CD4-positive, alpha-beta T cell treated with Interleukin-17A for 1 hour (primary cell): ENCODE data around the gene CLPSL1.
"Not testable (repeated sequence)": the region's sequence is repeated elsewhere in the genome, so short reads cannot be mapped to it uniquely, and the experiment has no call there.

Source experiments
- DNase-seq: peaks from one replicate; pipeline ENCODE4 v3.0.0-alpha.2; 2020

CLPSL1 gene, protein sequence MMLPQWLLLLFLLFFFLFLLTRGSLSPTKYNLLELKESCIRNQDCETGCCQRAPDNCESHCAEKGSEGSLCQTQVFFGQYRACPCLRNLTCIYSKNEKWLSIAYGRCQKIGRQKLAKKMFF

DNA sequence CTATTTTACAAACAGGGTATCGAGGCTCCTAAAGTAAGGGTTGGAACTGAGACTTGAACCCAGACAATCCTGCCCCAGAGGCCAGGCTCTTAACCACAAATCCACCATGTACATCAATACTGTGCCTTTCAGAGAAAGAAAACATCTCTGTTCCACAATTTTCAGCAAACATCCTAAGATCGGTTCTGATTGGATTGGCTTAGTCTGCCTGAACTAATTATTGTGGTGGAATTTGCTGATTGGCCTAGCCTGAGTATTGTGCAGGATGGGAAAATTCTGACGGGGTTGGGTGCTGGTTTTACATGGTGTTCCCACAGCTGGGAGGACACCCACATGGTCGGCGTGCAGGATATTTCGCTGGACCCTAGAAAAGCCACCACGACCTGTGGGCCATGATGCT lies at the start of gene CLPSL1:
CLPSL1 (plus strand) TSS at position 301 of the 400 bp plus-strand sequence; CDS start at position 393, 92 bp downstream.
- no peak for DNase-seq

DNA sequence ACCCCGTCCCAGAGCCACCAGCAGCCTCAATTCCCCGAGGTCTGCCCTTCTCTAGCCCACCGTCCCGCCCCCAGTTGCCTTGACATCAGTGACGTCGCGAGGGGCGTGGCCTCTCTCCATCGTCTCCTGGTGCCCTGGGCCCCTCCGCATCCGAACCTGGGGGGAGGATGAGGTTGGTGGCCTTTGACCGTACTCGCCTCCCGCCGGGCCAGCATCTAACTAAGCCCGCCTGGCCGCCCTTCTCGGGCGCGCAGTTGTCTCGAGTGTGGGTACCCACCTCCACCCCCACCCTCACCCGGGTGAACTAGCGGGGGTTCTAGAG lies 49.4 kb upstream of the CLPSL1 start:
- DNase-seq: peak; percentile 94

DNA sequence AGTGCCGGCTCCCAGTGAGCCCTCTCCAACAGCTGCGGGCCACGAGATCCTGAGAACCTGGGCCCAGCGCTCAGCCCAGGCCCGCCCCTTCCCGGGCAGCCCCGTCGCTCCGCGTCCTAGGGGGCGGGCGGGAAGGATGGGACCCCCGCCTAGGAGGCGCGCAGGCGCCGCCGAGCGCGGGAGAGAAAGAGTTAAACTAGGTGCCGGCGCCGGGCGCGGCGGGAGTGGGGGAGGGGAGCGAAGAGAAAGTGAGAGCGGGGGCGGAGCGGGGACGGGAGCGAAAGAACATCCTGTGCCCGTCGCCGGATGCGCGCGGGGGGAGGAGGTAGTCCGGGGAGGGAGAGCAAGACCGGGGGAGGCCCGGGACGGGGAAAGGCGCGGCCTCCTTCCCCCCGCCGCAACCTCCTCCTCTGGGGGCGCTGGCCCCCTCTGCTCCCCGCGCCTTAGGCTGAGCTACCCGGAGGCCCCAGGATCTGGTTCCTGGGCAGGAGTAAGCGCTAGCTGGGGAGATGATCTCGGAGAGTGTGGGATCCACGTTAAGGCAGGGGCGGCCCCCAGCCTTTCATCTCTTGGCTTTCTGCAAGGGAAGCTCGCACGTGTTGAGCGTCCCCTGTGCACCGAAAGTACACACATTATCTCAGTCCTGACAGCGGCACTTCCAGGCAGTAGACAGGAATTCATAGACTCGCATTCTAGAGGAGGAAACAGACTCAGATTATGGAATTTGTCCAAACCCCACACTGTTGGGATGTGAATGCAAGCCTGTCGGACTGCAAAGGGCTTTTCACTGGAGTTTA lies 48.9 kb upstream of the CLPSL1 start:
- peak; percentile 93 for DNase-seq

DNA sequence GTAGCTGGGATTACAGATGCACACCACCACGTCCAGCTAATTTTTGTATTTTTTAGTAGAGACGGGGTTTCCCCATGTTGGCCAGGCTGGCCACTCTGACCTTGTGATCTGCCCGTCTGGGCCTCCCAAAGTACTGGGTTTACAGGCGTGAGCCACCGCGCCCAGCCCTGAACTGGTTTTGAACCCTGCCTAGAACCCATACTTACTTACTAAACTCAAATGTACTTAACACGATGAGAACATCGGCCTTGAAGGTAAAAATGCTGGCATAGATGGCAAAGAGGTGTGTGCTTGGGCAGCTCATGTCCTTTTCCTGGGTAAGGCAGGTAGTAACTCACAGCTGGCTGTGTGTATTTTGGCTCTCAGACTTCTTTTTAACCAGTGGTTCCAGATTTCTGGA lies 47.2 kb upstream of the CLPSL1 start:
- no peak for DNase-seq

DNA sequence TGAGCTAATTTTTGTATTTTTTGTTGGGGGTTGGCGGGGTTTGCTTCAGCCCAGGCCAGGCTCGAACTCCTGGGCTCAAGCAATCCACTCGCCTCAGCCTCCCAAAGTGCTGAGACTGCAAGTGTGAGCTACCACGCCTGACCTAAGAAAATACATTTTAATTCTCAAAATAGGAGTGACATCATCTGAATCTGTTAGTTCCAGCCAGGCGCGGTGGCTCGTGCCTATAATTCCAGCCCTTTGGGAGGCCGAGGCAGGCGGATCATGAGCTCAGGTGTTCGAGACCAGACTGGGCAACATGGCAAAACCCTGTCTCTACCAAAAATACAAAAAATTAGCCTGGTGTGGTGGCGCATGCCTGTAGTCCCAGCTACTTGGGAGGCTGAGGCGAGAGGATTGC lies 46.5 kb upstream of the CLPSL1 start:
- DNase-seq: not testable (repeated sequence)

DNA sequence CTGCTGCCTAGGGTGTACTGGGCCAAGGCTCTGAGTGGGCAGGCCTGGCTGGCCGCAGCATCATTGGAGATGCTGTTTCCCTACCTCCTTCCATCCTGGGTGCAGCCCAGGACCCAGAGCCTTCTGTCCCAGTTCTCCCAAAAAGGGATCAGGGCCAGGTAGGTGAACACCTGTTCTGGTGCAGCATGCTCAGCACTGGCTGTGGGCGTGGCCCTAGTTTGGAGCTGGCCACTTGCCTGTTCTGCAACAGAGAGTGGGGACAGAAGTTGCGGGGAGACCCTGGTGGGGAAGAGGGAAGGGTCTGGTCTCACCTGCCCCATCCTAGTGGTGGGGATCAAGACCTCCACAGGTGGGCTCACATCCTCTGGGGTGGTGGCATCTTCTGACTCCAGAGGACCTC lies 45.4 kb upstream of the CLPSL1 start:
- no peak for DNase-seq

DNA sequence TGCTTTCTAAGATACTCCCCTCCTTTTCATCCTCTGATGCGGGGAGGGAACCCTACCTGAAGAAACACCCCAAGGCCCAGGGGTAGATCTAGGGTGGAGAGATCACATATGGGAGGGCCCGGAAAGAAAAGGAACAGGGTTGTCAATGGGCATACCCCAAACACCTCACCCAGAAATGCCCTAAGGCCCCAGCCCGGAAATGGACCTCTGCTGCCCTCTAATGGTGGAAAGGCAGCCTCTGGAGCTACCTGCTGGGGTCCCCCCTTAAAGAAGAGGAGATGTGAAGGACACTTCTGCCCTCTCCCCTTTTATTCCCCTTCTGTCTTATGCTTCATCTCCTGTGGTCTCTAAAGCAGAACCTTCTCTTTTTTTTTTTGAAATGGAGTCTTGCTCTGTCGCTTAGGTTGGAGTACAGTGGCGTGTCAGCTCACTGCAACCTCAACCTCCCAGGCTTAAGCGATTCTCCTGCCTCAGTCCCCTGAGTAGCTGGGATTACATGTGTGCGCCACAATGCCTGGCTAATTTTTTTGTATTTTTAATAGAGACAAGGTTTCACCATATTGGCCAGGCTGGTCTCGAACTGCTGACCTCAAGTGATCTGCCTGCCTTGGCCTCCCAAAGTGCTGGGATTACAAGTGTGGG lies 44.4 kb upstream of the CLPSL1 start:
- DNase-seq: peak; percentile 90

DNA sequence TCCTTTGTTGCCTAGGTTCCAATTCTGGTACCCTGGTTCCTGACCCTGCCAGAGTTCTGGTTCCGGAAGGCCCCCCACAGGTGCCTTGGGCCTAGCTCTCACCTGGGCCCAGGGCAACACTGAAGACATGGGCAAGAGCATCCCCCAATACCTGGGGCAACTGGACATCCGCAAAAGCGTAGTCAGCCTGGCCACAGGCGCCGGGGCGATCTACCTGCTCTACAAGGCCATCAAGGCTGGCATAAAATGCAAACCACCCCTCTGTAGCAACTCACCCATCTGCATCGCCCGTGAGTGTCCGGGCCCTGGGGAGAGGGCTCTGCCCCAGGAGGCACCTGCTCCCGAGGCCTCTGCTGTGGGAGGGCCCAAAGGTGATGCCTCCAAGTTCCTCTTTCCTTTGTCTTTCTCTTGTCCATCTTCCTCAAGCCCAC lies 43.8 kb upstream of the CLPSL1 start, which contains the start of gene ARMC12:
ARMC12 (plus strand) TSS at position 51 of the 431 bp plus-strand sequence; CDS start at position 128, 77 bp downstream.
- DNase-seq: no peak

DNA sequence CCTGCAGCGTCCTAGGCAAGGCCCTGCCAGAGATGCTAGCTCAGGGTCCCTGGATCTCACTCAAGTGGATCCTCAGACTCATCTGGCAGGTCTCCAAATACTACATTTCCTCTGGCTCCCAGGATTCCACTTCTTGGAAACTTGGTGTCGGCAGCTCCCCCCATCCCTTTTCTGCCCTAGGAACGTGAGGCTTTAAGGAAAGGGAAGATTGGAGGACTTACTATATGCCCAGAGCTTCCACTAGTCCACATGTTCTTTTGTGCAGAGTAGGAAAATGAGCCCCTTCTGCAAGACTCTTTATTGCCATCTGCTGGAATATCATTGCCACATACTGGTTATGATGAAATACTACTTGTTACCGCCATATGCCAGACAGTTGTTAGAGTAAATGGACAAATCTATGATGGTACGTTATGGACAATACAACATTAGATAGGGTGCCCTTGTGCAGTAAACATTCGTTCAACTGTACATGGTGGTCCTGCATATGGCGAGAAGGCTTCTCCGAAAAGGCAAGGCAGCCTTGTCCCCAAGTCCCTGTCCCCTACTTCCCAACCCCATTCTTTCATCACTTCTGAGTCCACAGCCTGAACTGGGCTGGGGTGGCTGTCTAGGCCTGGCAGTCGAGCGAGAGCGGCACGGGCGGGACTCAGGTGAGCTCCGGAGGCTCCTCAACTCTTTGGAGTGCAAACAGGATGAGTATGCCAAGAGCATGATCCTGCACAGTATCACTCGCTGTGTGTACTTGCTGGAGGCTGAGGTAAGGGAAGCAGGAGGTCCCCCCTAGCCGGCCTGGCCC lies 43.2 kb upstream of the CLPSL1 start:
- DNase-seq: peak; percentile 82

DNA sequence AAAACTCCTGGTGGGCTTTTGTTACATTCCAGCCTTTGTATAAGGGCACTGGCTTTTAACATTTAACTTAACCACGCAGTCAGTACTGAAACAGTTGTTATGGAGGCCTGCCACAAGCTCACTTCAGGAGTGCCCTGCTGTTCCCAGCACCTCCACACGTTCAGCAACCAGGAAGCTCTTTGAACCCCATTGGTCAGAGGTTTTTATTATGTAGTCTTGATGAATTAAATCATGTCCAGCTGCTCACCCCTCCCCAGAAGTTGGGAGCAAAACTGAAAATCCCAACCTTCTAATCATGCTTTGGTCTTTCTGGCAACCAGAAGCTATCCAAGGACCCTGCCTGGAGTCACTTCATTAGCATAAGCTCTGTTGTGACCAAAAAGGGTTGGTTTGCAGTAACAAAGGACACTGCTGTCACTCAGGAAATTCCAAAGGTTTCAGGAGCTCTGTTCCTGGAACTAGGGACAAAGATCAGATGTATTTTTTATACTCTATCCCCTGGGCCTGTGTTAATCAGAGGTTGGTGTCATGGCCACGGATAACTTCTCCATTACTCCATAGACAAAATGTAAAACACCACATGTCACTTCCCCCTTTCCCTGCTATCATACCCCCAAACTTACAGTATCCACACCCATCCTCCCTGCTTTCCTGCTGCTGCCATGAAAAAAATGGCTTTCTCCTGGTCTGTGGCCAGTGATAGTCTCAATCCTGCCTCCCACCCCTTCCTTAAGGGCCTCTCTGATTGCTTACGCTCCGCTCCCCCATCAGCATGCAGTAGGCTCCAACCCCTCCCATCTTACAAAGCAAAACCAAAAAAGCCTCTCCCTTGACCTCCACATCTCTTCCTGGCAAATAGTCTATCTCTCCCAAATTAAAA lies 40.9 kb upstream of the CLPSL1 start:
- DNase-seq: no peak

DNA sequence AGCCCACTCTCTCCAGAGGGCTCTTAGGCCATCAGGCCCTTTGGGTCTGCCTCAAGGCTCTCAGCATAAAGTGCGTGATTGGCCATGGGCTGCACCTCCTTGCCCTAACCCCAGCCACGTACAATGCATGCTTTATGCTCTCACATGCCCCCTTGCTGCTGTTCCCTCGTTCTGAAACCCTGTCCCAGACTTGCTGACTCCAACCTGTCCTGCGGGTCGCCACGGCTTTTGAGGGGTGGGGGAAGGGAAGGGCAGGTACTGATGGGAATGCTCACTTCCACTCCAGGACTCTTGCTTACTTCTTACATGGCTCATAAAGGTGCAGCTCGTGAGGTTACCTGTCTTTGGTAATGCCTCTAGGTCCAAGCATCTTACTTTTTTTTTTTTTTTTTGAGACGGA lies 38.0 kb upstream of the CLPSL1 start:
- no peak for DNase-seq

DNA sequence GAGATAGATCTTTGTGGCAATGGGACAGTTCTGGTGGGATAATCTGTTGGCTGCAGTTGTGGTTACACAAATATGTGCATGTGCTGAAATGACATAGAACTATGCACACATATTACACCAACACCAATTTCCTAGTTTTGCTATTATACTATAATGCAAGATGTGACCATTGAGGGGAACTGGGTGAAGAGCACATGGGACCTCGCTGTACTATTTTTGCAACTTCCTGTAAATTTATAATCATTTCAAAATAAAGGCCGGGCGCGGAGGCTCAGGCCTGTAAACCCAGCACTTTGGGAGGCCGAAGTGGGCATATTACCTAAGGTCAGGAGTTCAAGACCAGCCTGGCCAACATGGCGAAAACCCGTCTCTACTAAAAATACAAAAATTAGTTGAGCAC lies 35.3 kb upstream of the CLPSL1 start:
- no peak for DNase-seq

DNA sequence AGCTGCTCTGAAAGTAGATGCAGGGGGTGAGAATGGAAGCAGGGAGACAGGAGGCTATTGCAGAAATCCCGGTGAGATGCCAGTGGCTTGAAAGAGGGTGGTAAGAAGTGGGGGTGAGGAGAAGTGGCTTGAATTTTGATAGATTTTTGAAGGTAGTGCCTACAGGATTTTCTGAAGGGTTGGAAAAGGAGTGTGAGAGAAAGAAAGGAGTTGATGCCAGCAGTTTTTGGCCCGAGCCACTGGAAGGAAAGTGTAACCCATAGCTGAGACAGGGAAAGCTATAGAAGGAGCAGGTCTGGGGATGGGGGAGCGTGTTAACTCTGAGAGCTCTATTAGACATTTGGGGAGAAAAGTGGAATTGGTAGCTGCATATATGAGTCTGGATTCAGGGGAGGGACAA lies 34.3 kb upstream of the CLPSL1 start:
- no peak for DNase-seq

DNA sequence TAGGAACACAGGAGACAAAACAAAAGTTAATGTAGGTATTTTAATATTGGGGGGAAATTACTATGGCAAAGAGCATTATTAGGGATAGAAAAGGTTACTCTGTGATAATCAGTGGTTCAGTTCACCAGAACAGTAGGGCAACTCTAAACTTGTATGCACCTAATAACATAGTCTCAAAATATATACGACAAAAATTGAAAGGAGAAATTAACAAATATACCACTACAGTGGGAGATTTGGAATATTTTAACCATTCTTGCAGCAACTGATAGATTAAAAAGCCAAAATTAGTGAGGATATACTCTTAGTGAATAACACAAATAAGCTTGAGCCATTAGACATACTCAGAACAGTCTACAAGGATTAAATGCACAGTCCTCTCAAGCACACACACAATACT lies 32.9 kb upstream of the CLPSL1 start:
- no peak for DNase-seq

DNA sequence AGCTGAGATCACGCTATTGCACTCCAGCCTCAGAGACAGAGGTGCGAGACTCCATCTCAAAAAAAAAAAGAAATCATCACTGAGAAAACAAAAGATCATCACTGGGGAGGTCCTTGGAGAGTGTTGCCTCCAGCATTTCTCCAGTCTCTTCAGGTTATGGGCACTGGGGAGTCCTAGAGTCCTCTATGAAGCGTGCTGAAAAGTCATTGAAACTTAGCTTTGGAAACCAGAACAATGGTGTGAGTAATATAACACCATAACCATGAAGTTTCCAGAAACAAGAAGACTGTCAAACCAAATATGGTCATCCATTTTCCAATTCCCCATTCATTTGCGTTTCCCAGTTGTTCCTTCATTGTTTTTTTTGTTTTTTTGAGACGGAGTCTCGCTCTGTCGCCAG lies 30.3 kb upstream of the CLPSL1 start:
- DNase-seq: no peak

DNA sequence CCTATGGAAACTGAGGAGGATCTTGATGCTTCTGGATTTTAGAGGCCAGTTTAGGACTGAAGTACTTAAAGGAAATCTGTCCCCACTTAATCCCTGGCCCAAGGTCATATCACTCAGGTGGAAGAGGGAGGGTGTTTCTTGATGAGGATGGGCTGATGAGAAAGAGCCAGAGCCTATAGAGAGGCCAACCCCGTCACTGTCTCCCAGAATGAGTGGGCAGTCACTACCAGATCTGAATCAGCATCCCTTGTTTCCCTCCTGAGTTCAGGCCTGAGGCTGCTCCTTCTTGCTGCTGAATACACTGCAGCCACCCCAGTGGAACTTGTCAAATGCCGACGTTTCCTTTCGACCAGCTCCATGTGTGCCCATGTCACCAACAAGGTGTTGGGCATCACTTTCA lies 29.2 kb upstream of the CLPSL1 start:
- no peak for DNase-seq

DNA sequence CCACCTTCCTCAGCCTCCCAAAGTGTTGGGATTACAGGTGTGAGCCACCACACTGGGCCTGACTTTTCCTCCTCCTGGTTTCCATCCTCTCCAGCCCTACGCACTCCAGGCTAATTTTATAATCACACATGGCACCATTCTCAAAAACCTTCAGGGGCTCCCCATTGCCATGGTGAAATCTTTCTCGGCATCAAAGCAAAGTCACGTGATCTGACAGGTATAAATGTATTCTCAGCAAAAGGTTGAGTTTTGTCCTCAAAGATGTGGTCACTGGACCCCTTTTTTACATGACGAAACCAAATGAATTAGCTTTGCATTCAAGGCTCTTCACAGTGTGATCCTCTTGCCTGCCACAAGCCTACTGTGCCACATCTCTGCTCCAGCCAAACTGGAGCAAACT lies 28.5 kb upstream of the CLPSL1 start:
- no peak for DNase-seq

DNA sequence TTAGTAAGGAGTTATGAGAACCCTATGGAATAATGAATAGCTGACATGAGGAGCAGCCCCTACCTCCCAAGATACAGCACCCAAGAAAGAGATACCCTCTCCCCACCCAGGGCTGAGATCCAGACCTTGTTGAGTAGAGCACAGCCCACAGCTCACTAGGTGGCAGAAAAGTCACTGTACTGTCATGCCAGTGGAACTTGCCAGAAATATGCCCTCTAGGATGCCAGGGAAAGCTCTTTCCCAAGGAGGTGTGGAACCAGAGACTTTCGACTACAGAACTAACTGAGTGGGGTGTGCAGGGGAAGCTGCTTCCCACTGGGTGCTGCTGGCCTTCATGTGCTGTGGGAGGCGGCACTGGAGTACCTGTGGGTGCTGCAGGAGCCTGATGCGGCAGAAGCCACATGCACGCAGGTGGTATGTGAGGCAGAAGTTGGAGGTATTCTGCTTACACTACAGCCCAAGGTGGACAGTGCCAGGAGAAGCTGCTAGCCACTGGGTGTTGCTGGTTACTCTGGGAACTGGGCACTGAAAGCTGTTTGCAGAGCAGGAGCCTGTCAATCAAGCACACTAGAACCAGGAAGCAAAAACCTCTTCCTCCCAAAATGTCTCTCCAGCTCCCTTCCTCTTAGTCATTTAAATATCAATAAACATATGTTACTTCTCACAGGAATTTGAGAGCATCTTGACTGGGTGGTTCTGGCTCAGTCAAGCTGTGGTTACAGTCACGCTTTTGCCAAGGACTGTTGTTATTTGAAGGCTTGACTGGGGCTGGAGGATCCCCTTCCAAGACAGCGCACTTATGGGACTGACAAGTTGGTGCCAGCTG lies 26.2 kb upstream of the CLPSL1 start:
- DNase-seq: no peak

DNA sequence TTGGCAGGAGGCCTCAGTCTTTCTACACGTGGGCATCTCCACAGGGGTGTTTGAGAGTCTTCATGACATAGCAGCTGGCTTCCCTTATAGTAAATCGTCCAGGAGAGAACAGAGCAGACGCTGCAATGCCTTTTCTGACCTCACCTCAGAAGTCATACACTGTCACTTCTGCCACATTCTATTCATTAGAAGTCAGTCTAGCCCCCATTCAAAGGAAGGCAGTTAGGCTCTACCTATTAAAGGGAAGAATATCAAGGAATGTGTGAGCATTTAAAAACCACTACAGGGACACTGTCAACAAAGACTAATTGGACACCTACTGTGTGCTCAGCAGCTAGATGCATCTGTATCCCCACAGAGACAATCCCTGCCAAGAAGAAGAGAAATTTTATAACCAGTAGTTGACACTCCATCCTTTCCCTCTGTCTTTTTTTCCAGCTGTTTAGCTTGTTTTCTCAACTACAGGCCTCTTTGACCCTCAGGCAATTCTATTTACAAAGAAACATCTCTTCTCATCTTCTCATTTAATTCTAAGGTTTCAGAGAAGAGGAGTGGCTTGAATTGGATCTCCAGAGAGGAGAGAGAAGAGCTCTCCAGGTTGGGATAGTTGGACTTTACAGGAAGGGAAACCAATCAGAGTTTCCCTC lies 25.4 kb upstream of the CLPSL1 start:
- DNase-seq: no peak

DNA sequence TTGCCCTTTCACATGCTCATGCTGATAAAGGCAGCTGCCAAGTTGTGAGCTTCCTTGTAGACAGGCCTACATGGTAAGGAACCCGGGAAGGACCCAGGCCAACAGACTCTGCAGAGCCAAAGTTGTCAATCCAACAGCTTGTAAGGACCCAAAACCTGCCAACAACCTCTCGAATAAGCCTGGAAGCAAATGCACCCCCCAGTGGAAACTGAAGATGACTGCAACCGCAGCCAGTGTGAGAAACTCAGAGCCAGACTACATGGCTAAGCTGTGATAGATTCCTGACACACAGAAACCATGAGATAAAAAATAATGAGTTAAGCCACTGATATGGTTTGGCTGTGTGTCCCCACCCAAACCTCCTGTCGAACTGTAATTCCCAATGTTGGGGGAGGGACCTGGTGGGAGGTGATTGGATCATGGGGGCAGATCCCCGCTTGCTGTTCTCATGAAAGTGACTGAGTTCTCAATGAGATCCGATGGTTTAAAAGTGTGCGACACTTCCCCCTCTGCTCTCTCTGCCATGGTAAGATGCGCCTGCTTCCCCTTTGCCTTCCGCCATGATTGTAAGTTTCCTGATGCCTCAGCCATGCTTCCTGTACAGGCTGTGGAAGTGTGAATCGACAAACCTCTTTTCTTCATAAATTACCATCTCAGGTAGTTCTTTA lies 23.2 kb upstream of the CLPSL1 start:
- peak; percentile 10 for DNase-seq
